GM18873 (cell line): ENCODE data around the gene ARHGAP5.

Source experiments
- ATAC-seq: cut with Tn5 transposase; IDR thresholded peaks from one replicate; pipeline ENCODE4 v1.9.1; 2021; ENCODE audit warnings: mild to moderate bottlenecking, moderate library complexity, moderate number of reproducible peaks; ENCODE audit not compliant: unreplicated experiment, low FRiP score

Gene ARHGAP5

DNA sequence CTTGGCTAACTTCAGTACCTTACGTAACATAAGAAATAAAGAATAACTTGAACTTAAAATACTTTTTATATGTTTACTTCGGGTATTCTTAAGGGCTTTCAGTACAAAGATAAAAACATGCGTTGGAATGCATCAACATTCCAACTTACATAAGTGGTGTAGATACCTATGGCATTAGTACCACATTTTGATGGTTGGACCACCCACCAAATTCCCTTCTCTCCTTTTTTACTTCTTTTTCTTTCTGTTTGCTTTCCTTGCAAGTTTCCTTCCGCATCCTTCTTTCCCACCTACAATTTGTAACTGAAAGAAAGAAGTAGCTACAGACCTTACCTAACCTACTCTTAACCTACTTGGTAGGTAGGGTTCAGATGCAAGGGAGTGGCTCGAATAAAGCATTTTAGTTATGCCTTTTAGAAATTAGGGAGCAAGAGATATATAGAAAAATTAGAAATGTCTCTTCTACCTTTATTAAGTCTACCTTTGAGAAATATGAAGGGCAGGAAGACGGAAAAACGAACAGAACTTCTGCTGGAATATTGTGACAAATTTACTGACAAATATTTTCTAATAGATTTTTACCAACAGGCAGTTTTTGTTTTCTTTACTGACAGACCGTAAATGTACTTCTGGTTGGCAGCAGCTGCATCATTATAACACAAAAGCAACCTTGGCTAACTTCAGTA lies 2.1 kb upstream of the ARHGAP5 start:
- ATAC-seq = no peak

DNA sequence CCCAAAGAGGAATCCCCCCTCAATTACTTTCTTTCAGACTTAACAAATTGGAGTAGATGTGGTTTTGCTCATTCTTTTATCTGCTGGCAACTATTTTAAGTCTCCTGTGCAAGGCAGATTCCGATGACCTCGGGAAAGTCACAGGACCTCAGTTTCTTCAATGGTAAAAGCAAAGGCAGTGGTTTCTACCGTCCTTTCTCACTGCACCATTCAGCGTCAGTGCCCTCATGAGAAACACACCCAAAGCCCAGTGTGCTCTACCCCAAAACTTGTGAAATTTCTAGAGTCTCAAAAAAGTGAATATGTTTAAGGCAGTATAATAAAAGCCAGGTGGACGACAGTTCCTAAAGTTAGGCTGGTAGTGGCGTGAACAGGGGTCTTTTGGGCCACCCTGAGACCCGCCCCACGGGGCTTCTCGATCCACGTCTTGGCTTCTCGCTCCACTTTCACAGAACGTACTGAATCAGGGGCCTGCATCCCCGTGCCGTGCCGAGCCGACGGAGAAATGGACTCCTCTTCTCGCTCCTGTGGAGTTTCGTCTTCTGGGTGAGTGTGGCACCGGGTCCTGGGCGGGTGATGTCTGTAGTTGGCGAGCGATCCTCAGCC lies 1.3 kb upstream of the ARHGAP5 start:
- ATAC-seq = peak; percentile 29

DNA sequence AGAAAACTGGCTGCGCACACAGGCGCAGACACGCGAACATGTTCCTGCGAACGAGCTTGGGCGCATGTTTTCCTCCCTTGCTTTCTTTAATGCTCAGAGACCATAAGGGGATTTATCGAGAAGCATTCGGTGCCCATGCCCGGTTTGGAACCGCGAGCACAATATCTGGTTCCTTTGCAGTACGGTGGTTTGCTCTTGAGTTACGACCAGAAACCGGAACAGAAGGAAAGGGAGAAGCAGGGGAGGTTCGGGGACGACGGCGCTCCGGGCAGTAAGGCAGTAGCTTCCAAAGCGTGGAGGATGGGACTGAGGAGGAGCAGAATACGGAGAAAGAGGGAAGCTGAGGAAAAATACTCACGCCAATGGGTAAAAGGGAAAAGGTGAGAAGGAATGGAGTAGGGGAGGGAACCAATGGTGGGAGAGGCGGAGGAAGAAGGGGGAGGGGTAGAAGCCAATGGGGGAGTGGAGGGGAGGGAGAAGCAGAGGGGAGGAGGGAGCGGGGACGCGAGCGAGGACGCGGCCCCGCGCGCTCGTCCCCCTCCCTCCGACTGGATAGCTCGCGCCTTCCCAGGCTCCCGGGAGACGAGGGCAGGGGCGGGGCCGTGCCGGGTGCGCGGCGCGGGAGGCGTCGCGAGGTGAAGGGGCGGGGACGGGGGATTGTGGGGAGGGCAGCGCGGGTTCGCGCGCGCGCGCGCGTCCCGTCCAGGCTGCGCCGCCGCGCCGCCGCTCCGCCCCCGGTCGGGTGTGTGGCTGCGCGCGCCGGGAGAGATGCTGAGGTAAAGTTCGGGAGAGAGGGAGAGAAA lies 625 bp upstream of the ARHGAP5 start:
- peak; percentile 36 for ATAC-seq

DNA sequence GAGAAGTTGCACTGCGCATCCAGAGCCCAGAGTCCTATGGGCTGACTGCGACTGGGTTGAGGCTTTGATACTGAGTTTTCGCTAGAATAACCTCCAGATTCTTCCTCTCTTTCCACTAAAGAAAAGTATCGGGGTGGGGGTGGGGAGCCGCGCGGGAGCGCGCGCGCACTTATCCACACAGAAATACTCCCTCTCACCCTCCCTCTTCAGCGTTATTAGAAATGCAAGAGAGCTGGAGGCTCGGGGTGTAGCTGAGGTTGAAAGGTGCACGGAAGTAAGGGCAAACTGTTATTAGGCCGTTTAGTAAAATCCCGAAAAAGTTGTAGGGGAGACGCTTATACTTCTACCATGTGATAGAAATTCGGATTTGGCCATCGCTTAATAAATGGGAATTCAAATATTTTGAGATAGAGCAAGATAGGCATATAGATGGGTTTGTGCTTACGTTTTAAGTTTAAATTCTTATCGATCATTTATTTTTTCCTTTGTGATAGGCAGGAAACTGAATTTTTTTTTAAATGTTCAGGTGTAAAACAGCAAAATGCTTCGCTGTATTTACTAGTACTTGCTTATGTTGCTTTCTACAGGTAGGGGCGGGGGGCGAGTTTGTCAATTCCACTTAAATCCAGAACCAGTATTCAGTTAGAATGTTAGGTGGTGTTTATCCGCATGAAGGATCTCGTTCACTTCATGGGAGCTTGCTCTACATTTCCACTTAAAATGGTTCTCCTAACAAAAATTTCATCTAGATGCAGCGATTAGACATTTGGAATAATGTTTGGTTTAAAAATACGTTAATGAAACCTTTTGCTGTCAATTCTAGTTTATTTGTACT lies 1.1 kb downstream of the ARHGAP5 start:
- no peak for ATAC-seq

GRCh38 chr14:32078858-32079216 lies 1.7 kb downstream of the ARHGAP5 start:
- no peak for ATAC-seq

DNA sequence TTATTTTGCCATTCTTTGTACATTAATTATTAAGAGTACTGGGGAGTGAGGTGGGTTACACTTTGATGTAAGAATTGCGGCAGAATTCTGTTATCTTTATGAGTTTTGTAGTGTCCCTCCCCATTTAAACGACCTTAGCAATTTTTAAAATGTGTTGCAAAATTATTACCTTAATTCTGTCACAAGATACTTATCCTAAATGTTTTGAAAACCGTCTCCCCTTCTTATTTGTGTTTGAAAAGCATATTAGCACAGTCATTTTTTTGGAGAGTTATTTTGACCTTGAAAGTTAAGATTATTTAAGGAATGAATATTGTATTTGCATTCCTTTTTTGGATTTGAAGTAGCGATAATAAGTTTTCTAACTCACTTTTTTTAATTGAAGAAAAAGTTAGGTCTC lies 2.2 kb downstream of the ARHGAP5 start:
- no peak for ATAC-seq

GRCh38 chr14:32080001-32080510 lies 3.0 kb downstream of the ARHGAP5 start:
- no peak for ATAC-seq

DNA sequence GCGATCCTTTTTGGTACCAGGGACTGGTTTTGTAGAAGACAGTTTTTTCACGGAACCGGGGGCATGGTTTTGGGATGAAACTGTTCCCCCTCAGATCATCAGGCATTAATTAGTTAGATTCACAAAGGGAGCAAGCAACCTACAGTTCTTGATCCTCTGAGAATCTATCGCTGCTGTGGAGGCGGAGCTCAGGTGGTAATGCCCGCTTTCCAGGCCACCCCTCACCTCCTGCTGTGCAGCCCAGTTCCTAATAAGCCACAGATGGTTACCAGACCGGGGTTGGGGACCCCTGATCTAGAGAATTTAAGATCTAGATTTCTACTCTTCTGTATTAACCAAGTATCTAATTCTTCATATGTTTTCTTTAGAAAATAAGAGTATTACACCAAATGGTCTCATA lies 4.8 kb downstream of the ARHGAP5 start:
- ATAC-seq = no peak

GRCh38 chr14:32083315-32083624 lies 6.2 kb downstream of the ARHGAP5 start:
- no peak for ATAC-seq

DNA sequence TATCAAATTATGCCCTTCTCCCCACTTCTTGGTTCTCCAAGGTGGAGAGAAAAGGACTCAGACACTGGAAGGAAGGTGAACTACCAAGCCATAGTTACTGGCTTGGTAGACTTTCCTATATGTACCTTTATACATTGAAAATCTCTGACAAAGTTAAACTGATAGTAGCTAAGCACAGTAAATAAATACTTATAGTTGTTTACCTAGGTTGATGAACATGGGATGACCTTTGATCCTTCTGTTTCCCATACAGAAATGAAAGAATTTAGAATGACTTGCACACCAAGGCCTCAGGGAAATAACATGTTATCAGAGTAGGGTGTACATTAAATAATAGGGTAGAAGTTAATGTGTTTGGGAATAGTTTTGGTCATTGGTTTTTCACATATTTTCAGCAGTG lies 6.7 kb downstream of the ARHGAP5 start:
- no peak for ATAC-seq

DNA sequence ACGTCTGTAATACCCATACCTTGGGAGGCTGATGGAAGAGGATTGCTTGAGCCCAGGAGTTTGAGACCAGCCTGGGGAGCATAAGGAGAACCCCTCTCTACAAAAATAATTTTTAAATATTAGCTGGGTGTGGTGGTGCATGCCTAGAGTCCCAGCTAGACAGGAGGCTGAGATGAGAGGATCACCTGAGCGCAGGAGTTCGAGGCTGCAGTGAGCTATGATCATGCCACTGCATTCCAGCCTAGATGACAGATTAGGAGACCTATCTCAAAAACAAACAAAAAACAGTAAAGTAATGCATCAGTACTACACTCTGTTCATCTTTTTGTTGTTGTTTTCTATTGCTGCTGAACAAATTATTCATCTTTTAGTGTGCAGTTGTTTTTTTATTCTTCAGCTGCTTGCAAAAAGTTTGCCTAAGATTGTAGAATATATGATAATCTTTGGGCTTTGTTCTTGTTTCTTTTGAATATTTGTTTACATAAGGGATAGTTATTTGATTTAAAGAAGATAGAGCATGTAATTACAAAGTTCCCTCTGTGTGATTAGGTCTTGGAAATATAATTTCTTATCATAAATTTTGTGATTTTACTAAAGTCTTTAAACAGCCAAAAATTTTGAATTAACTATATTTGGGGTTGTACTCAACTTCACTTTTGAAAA lies 8.2 kb downstream of the ARHGAP5 start:
- ATAC-seq = no peak

DNA sequence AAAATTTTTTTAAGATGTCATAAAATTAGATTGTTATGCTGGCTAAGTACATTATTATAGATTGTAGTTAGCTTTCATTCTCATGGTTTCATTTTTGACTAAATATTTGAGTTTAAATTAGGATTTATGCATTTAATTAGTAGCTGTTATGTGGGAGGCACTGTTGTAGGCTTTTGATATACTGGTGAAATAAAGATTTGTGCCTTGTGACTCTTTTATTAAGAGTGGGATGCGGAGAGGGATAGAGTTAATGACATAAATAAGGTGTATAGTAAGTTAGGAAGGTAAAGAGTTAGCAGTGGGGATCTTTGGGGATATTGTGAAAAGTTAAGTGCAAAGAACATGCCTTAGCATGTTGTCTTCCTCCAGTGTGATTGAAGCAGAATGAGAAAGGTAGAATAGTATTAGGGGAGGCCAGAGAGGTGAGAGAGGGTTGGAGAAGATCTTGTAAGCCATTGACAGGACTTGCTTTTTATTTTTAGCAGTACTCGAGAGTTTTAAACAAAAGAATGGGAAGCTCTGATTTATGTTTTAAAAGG lies 8.8 kb downstream of the ARHGAP5 start:
- ATAC-seq = no peak

GRCh38 chr14:32087173-32087861 lies 10.2 kb downstream of the ARHGAP5 start:
- no peak for ATAC-seq

DNA sequence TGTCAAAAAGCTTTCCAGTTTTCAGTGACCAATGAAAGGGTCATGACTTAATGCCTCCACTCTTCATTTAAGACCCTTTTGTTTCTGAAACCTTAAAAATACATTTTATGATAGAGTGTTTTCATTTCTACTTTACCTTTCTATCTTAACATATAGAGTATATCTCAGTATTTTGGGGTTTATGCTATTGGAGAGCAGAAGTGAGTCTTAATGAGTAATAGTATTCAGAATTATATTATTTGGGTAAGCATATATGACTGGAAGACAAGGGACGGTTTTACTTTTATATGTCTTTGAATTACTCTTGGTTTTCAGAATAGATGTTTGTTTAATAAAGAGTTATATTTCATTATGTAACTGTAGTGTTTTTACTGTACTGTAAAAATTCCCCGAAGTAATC lies 10.8 kb downstream of the ARHGAP5 start:
- ATAC-seq = no peak

GRCh38 chr14:32090686-32091085 lies 13.6 kb downstream of the ARHGAP5 start:
- no peak for ATAC-seq

- ATAC-seq = no peak
Observed at GRCh38 chr14:32099473-32099872, 22.4 kb downstream of the ARHGAP5 start.

- no peak for ATAC-seq
Observed at GRCh38 chr14:32100175-32100574, 23.1 kb downstream of the ARHGAP5 start.

GRCh38 chr14:32102152-32102787 lies 25.2 kb downstream of the ARHGAP5 start:
- peak; percentile 78 for ATAC-seq

GRCh38 chr14:32102968-32103367 lies 25.9 kb downstream of the ARHGAP5 start:
- ATAC-seq = no peak
